Neutrophil (primary cell): Measurements from ENCODE around the gene CCNI2.

Experiments
- H3K27ac ChIP-seq: fragments of 200-600 bp; sonication (generic); 2 replicates; pipeline ENCODE4 v1.5.1; 2016; ENCODE audit warnings: mild to moderate bottlenecking, moderate library complexity
- H3K27me3 ChIP-seq: fragments of 200-600 bp; sonication (generic); 2 replicates; pipeline ENCODE4 v1.6.0; 2016; ENCODE audit warnings: mild to moderate bottlenecking
- H3K36me3 ChIP-seq: fragments of 200-600 bp; sonication (generic); 2 replicates; pipeline ENCODE4 v1.5.1; 2017
- H3K4me1 ChIP-seq, 2 experiments: fragments of 200-600 bp in 1 of 2; sonication (generic) in 1 of 2; 1 replicate in 1 of 2; 2 replicates in 1 of 2; pipeline versions ENCODE4 v1.5.1 to v1.6.1; 2013 to 2016; ENCODE audit warnings: low read depth in 1 of 2, low read length in 1 of 2, mild to moderate bottlenecking in 1 of 2, moderate library complexity in 1 of 2; ENCODE audit not compliant: control insufficient read depth in 1 of 2, insufficient read depth in 1 of 2
- H3K4me3 ChIP-seq, 2 experiments: fragments of 200-600 bp in 1 of 2; sonication (generic) in 1 of 2; 1 replicate in 1 of 2; 2 replicates in 1 of 2; pipeline ENCODE4 v1.5.1; 2013 to 2016; ENCODE audit warnings: low read depth in 1 of 2, low read length in 1 of 2, mild to moderate bottlenecking in 1 of 2, moderate library complexity in 1 of 2
- H3K9me3 ChIP-seq: fragments of 200-600 bp; sonication (generic); 2 replicates; pipeline ENCODE4 v1.5.1; 2016
- TF ChIP-seq, protein P1 (sequence below): fragments of 200-600 bp; sonication (generic); IDR thresholded peaks from 2 replicates; pipeline ENCODE4 v1.5.1; 2016; ENCODE audit warnings: antibody characterized with exemption

CCNI2 gene

DNA sequence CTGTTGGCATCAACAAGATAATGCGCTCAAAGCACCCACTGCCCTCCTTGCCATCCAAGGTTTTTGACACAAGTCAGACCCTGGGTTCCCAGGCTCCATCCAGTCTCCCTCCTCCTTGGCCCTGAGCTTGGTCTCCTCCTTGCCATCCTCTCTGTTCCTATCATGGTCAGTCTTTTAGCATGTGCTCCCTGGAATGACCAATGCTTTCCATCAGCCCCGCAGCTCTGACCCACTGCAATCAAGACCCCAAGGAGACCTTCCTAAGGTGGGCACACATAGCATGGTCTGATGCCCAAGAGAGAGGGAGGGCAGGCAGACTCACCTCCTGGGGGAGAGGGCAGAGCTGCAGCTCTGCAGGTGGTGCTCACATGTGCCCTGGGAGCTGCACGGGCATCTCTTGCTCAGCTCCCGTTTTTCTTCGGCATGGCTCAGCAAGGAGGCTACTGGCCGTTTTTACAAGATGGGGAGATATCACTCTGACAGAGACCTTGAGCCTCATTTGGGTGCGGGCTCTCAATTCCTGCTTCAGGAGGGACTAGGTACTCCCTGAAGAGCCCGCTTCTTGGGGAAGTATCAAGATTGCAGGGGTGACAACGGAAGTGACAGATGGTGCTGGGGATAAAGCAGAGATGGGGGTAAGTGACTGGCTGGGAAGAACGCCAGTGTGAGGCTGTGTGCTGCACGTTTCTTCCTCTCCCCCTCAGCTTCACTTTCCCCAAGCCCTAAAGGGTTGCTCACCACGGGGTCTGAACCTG lies 26.6 kb downstream of the CCNI2 start:
- TF ChIP-seq, protein P1, sequence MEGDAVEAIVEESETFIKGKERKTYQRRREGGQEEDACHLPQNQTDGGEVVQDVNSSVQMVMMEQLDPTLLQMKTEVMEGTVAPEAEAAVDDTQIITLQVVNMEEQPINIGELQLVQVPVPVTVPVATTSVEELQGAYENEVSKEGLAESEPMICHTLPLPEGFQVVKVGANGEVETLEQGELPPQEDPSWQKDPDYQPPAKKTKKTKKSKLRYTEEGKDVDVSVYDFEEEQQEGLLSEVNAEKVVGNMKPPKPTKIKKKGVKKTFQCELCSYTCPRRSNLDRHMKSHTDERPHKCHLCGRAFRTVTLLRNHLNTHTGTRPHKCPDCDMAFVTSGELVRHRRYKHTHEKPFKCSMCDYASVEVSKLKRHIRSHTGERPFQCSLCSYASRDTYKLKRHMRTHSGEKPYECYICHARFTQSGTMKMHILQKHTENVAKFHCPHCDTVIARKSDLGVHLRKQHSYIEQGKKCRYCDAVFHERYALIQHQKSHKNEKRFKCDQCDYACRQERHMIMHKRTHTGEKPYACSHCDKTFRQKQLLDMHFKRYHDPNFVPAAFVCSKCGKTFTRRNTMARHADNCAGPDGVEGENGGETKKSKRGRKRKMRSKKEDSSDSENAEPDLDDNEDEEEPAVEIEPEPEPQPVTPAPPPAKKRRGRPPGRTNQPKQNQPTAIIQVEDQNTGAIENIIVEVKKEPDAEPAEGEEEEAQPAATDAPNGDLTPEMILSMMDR, result no peak
- no peak overlapping the region for H3K4me3 ChIP-seq
- H3K4me1 ChIP-seq, result peaks cover 0 to 11% of the 10 kb centered on the region in 2 experiments
- peaks cover 72% of the 10 kb centered on the region for H3K27me3 ChIP-seq
- no peaks in the 10 kb centered on the region for H3K9me3 ChIP-seq
- H3K36me3 ChIP-seq, result no peaks in the 10 kb centered on the region
- H3K27ac ChIP-seq, result no peak overlapping the region

DNA sequence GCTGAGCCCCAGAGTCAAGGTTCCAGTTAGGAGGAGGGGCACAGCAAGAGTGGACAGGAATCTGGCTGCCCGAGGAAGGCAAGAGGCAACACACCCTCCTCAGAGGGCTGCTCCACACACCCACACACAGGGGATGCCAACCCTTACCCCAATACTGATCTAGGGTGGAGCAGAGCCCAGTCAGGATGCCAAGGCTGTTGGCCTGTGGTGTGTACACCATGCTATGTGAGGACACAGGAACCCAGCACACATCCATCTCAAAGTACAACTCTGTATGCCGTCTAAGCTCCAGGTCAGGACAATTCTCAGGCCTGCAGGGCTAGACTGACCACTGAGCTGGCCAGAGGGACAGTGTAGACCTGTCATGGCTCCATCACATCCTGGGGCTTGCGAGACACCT lies 27.2 kb downstream of the CCNI2 start:
- H3K27me3 ChIP-seq, result peaks cover 75% of the 10 kb centered on the region
- H3K4me3 ChIP-seq, result no peak overlapping the region
- H3K9me3 ChIP-seq, result no peaks in the 10 kb centered on the region
- no peak overlapping the region for H3K27ac ChIP-seq
- TF ChIP-seq, protein P1, result no peak
- no peaks in the 10 kb centered on the region for H3K36me3 ChIP-seq
- peaks cover 0 to 11% of the 10 kb centered on the region in 2 experiments for H3K4me1 ChIP-seq

DNA sequence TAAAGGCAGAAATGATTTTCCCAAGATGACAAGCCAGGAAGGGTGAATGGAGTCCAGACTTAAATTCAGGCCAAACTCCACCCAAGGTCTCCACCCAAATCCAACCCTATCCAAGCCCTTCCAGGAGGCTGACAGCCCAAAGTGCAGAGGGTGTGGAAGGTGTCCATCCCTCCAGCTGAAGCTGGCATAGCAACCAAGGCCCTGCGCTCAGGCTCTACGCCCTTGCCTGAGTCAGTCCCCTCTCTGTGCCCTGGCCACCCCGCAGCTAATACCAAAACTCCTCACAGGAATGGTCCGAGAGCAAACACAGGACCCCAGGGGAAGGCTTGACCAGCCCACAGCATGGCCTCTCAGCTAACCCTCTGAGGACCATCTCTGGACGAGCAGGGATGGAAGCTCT lies 27.7 kb downstream of the CCNI2 start:
- Histone ChIP-seq H3K4me1 (peaks cover 0 to 11% of the 10 kb centered on the region in 2 experiments), H3K27ac (no peak overlapping the region), H3K4me3 (no peak overlapping the region), H3K9me3 (no peaks in the 10 kb centered on the region), H3K36me3 (no peaks in the 10 kb centered on the region), H3K27me3 (peaks cover 79% of the 10 kb centered on the region)
- TF ChIP-seq, protein P1, result no peak

DNA sequence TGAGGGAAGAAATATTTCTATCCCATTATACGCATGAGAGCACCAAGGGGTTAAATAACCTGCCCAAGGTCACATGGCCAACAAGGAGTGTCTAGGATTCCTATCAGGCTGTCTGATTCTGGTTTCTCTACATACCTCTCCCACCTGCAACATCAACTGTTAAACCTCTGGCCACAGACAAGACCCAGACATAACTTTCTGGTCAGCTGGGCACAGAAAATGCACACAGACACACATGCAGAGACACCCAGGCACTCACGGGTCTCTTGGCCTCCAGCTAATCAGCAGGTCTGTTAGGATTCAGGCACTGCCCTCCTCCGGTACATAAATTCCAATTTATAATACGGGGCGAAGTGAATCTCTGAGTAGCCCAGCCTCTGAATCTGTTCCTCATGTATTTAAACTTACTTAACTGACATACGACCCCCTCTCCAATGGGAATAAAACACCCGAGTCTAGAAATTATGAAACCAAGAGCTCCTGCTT lies 28.3 kb downstream of the CCNI2 start:
- TF ChIP-seq, protein P1, result no peak
- Histone ChIP-seq H3K9me3 (no peaks in the 10 kb centered on the region), H3K36me3 (no peaks in the 10 kb centered on the region), H3K4me3 (no peak overlapping the region), H3K27me3 (peaks cover 85% of the 10 kb centered on the region), H3K27ac (no peak overlapping the region), H3K4me1 (peaks cover 0 to 11% of the 10 kb centered on the region in 2 experiments)

DNA sequence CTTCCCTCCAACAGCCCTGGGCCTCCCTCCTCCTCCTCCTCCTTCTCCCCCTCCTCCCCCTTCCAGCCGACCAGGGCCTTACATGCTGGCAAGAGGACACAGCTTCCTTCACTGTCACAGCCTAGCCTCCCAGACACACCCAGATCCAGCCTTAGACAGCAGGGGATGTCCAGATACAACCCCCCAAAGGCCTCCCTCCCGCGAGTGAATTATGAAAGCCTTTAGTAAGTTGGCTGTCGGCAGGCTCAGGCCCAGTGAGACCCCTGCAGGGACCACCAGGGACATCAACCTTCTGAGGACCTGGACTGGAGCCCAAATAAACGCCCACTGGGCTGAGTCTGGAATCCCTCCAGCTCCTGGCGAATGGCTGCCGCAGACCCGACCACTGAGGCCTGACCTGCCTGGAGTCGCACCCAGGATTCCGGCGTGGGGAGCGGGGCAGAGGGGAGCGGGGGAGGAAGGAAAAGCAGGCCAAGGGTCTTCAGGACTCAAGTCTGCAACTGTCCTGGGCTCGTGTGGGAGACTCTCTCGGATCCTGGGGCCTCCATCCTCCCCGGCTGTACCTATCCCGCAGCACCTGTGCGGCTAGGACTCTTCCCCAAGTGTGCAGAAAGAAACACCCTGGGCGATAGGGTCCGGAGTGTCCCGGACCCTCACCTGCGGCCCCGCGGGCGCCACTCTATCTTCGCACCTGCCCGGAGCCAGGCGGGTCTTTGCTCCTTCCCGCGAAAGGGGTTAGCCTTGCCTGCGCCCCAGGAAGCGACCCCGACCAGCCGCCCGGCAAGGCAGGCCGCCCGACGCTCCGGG lies 29.1 kb downstream of the CCNI2 start:
- Histone ChIP-seq H3K27me3 (peaks cover 94% of the 10 kb centered on the region), H3K4me1 (peaks cover 0 to 11% of the 10 kb centered on the region in 2 experiments), H3K36me3 (no peaks in the 10 kb centered on the region), H3K4me3 (no peak overlapping the region), H3K9me3 (no peaks in the 10 kb centered on the region), H3K27ac (no peak overlapping the region)
- TF ChIP-seq, protein P1, result no peak
